ENCODE results near the gene SLC25A27.

- TF ChIP-seq GATA2 (IDR thresholded peaks at IDR 0.05; ENCODE audit: low read depth, low read length) (no peak), GATA3 (IDR thresholded peaks at IDR 0.05; ENCODE audit: low read depth, low read length) (no peak)
Observed at GRCh38 chr6:46637145-46637544, 15.6 kb upstream of the SLC25A27 start.
